ENCODE measurements around the gene MYO16.

DNA sequence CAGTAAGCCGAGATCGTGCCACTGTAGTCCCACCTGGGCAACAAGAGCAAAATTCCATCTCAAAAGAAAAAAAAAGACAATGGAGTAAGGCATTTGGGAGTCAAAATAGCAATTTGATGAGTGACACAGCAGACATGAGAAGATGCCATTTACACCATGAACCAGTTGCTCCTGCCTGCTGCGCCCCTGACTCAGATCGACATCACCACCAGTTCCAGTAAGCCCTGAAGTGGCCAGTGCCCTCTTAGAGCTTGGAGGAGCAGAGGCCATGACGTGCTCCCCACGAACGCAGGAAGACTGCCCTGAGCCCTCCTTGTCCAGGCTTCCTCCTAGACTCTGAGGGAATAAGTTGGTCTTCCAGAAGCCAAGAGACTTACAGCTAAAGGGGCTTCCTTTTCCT lies 339.2 kb downstream of the MYO16 start:
- no peak for TF ChIP-seq EZH2phosphoT487 (IDR thresholded peaks at IDR 0.05; ENCODE audit: low read depth, severe bottlenecking, unreplicated experiment)
- TF ChIP-seq CTCF (IDR thresholded peaks at IDR 0.05; ENCODE audit: poor library complexity), result no peak
- TF ChIP-seq EZH2 (IDR thresholded peaks at IDR 0.05; ENCODE audit: borderline replicate concordance), result no peak

Data from hepatocyte (in vitro differentiated cells).